K562 (cell line): Measurements from ENCODE around the gene DISC1. TPM values are rescaled to one million over a fixed set of nuclear protein-coding genes. Genes with fewer than 3 reads are reported as not detected.
A peak's percentile ranks its signal among the peaks of the same experiment; 100 is the strongest.

Source experiments
- ATAC-seq: fragments of 200-7000 bp; cut with Tn5 transposase; 3 replicates; pipeline ENCODE4 v1.9.1; 2020; ENCODE audit warnings: moderate library complexity
- BruUV-seq: library from RNA; stranded (reverse); fragments of 400-500 nt; replicated peaks from 2 replicates; lab custom pipeline; 2021; lab: Mats Ljungman, UMichigan
- CTCF ChIA-PET: fragments of 300-600 bp; formaldehyde crosslinking; extraction: SDS; loops from one replicate; lab custom pipeline; 2021; ENCODE audit warnings: low intra/inter-chr PET ratio; lab: Yijun Ruan, JAX
- POLR2A ChIA-PET: fragments of 300-600, 350-650 bp; sonication (Branson Sonifier 250); formaldehyde crosslinking; extraction: SDS; loops from one replicate; lab custom pipeline; 2021; ENCODE audit warnings: antibody characterized with exemption, inconsistent platforms; lab: Yijun Ruan, JAX
- DNase-seq, 4 experiments: peaks; one replicate each; pipeline versions ENCODE4 v3.0.0 to v3.0.0-alpha.2; 2011 to 2018; ENCODE audit warnings: low spot score in 3 of 4, mixed read lengths in 3 of 4; ENCODE audit errors: extremely low read depth in 1 of 4
- FAIRE-seq: peaks from 2 replicates; lab custom pipeline; 2011; peaks lifted over from hg19 to GRCh38; lab: Jason Lieb, UNC
- H2AFZ ChIP-seq: 2 replicates; pipeline ENCODE4 v1.6.0; 2011; ENCODE audit warnings: low read depth, low read length, control low read depth, inconsistent platforms
- H3K27ac ChIP-seq: fragments of 200-600 bp; 3 replicates; pipeline ENCODE4 v1.8.0; 2011; ENCODE audit warnings: low read depth, mild to moderate bottlenecking, control low read depth, inconsistent platforms, low read length, moderate library complexity, mixed read lengths; ENCODE audit errors: extremely low read depth
- H3K27me3 ChIP-seq, 2 experiments: fragments of 300-600 bp in 1 of 2; 2 replicates in 1 of 2; 3 replicates in 1 of 2; pipeline versions ENCODE4 v1.6.0 to v1.8.0; 2011; ENCODE audit warnings: inconsistent platforms in 2 of 2, low read length in 2 of 2, mild to moderate bottlenecking in 1 of 2, mixed read lengths in 1 of 2, moderate library complexity in 1 of 2; ENCODE audit not compliant: control insufficient read depth in 2 of 2, insufficient read depth in 2 of 2
- H3K36me3 ChIP-seq: fragments of 300-600 bp; 3 replicates; pipeline ENCODE4 v1.8.0; 2011; ENCODE audit warnings: mild to moderate bottlenecking, low read length, inconsistent platforms; ENCODE audit not compliant: control insufficient read depth, insufficient read depth
- H3K4me1 ChIP-seq, 2 experiments: fragments of 200-600 bp in 1 of 2; replicated peaks in 1 of 2; 2 replicates in 1 of 2; 3 replicates in 1 of 2; pipeline versions ENCODE4 v1.5.1 to v1.8.0; 2011; ENCODE audit warnings: inconsistent platforms in 2 of 2, low read length in 2 of 2, mild to moderate bottlenecking in 1 of 2, mixed read lengths in 1 of 2, moderate library complexity in 1 of 2; ENCODE audit not compliant: control insufficient read depth in 2 of 2, insufficient read depth in 2 of 2
- H3K4me2 ChIP-seq: 2 replicates; pipeline ENCODE4 v1.6.1; 2011; ENCODE audit warnings: low read length, control low read depth, inconsistent platforms, mixed read lengths; ENCODE audit not compliant: insufficient read depth
- H3K4me3 ChIP-seq: fragments of 200-600 bp; sonication (generic), shearing (Covaris generic); 2 replicates; pipeline ENCODE4 v1.5.1; 2016; ENCODE audit warnings: control low read depth, inconsistent platforms
- H3K79me2 ChIP-seq: fragments of 200-600 bp; 3 replicates; pipeline ENCODE4 v1.8.0; 2011; ENCODE audit warnings: low read length, inconsistent platforms; ENCODE audit not compliant: control insufficient read depth, insufficient read depth
- H3K9ac ChIP-seq, 2 experiments: 2 replicates each; pipeline versions ENCODE4 v1.6.0 to v1.6.1; 2011; ENCODE audit warnings: low read depth in 2 of 2, low read length in 2 of 2, control low read depth in 1 of 2, inconsistent platforms in 1 of 2, mild to moderate bottlenecking in 1 of 2, mixed read lengths in 1 of 2; ENCODE audit not compliant: insufficient read depth in 1 of 2
- H3K9me1 ChIP-seq: one replicate; pipeline ENCODE4 v1.6.0; 2011; ENCODE audit warnings: inconsistent platforms, mild to moderate bottlenecking, low read length, moderate library complexity; ENCODE audit not compliant: control insufficient read depth, insufficient read depth
- H3K9me3 ChIP-seq: replicated peaks from 2 replicates; pipeline ENCODE4 v1.5.1; 2011; ENCODE audit warnings: low read depth, low read length, inconsistent platforms; ENCODE audit not compliant: control insufficient read depth, insufficient read depth
- H4K20me1 ChIP-seq: replicated peaks from 2 replicates; pipeline ENCODE4 v1.6.1; 2011; ENCODE audit warnings: low read length, inconsistent platforms, mixed read lengths; ENCODE audit not compliant: control insufficient read depth, insufficient read depth
- CBFB ChIP-seq: sonication (generic); formaldehyde crosslinking; IDR thresholded peaks from 2 replicates; pipeline ENCODE4 v1.4.0; 2020; ENCODE audit warnings: mild to moderate bottlenecking, missing genetic modification reagents
- ELF4 ChIP-seq: fragments of 450-650 bp; formaldehyde crosslinking; IDR thresholded peaks from 2 replicates; pipeline ENCODE4 v1.4.0; 2022; ENCODE audit warnings: missing genetic modification characterization
- HDAC8 ChIP-seq: fragments of 450-650 bp; IDR thresholded peaks from 2 replicates; pipeline ENCODE4 v1.6.1; 2016; ENCODE audit warnings: mild to moderate bottlenecking, missing genetic modification characterization, moderate library complexity, missing compliant biosample characterization
- KDM5B ChIP-seq: fragments of 200-600 bp; sonication (generic); IDR thresholded peaks from 2 replicates; pipeline ENCODE4 v1.6.1; 2012; ENCODE audit warnings: low read depth, mild to moderate bottlenecking, moderate library complexity, low read length, control low read depth, inconsistent platforms; ENCODE audit not compliant: insufficient replicate concordance
- MEIS2 ChIP-seq: fragments of 450-650 bp; IDR thresholded peaks from 2 replicates; pipeline ENCODE4 v1.6.1; 2014; ENCODE audit warnings: mild to moderate bottlenecking; ENCODE audit not compliant: partially characterized antibody
- NCOA2 ChIP-seq, 2 experiments: fragments of 450-650 bp; IDR thresholded peaks; 2 replicates each; pipeline ENCODE4 v1.6.1; 2018; ENCODE audit warnings: mild to moderate bottlenecking in 2 of 2, moderate library complexity in 1 of 2; ENCODE audit not compliant: partially characterized antibody in 2 of 2
- NFIX ChIP-seq: fragments of 250-450 bp; sonication (Bioruptor Pico); IDR thresholded peaks from 2 replicates; pipeline ENCODE4 v1.4.0; 2020; ENCODE audit warnings: low read depth, mild to moderate bottlenecking, moderate library complexity
- PATZ1 ChIP-seq: fragments of 250-450 bp; sonication (Bioruptor Pico); IDR thresholded peaks from 2 replicates; pipeline ENCODE4 v1.5.0; 2020; ENCODE audit warnings: mild to moderate bottlenecking, borderline replicate concordance
- STAG1 ChIP-seq: sonication (generic); formaldehyde crosslinking; IDR thresholded peaks from 2 replicates; pipeline ENCODE4 v1.5.0; 2020; ENCODE audit warnings: missing genetic modification reagents, borderline replicate concordance
- TEAD4 ChIP-seq, 2 experiments: sonication (generic) in 1 of 2; formaldehyde crosslinking in 1 of 2; IDR thresholded peaks; 2 replicates each; pipeline versions ENCODE4 v1.6.1 to v1.8.0; 2012 to 2022; ENCODE audit warnings: borderline replicate concordance in 1 of 2, inconsistent platforms in 1 of 2, low read length in 1 of 2, mild to moderate bottlenecking in 1 of 2, missing genetic modification reagents in 1 of 2
- XRCC3 ChIP-seq: fragments of 450-650 bp; IDR thresholded peaks from 2 replicates; pipeline ENCODE4 v1.6.1; 2017; ENCODE audit warnings: mild to moderate bottlenecking, moderate library complexity
- XRCC4 ChIP-seq: IDR thresholded peaks from one replicate; pipeline ENCODE4 v1.6.1; 2011; ENCODE audit not compliant: insufficient read depth, insufficient read length; ENCODE audit errors: extremely low read depth
- ZNF766 ChIP-seq: fragments of 200-800 bp; sonication (Bioruptor generic); conservative IDR thresholded peaks from 2 replicates; pipeline ENCODE4 v1.6.1; 2016; ENCODE audit warnings: missing genetic modification characterization, missing compliant biosample characterization
- WGBS: fragments of 100-300 bp; shearing (Covaris generic); methylation state at CpG from one replicate; pipeline ENCODE4 v1.1.6; 2016; ENCODE audit warnings: low coverage, mixed read lengths; ENCODE audit not compliant: insufficient coverage; ENCODE audit errors: missing lambda C conversion rate; 5-methylcytosine and 5-hydroxymethylcytosine counted together
- in situ Hi-C: fragments of 300-500 bp; cut with MboI; formaldehyde crosslinking; loops from 4 replicates; pipeline ENCODE4 v1.15.0; 2018; ENCODE audit warnings: inconsistent platforms, mixed read lengths
- intact Hi-C: fragments of 100-400 bp; cut with micrococcal nuclease; formaldehyde crosslinking; loops from 2 replicates; pipeline ENCODE4 v1.14.2; 2022
- polyA plus RNA-seq, 8 experiments: library from polyadenylated mRNA; depleted of rRNA in 4 of 8; stranded (reverse) in 5 of 8; unstranded in 3 of 8; fragments of >200 nt; fragmentation: Nextera tagmentation in 2 of 8; fragmentation: Illumina TruSeq in 1 of 8; extraction: Ambion mirVana in 2 of 8; extraction: Trizol in 1 of 8; gene quantifications; 2 replicates each; pipeline versions ENCODE4 v1.2.1 to v1.2.3, GENCODE V29; 2011 to 2014; ENCODE audit warnings: inconsistent platforms in 1 of 8, missing spikeins in 1 of 8
- total RNA-seq, 7 experiments: library from RNA; depleted of rRNA in 6 of 7; stranded (reverse); fragments of >200 nt in 6 of 7; fragmentation: Illumina TruSeq in 2 of 7; extraction: Trizol in 2 of 7; gene quantifications; 2 replicates each; pipeline versions ENCODE4 v1.2.1 to v1.2.3, GENCODE V29; 2011 to 2021; ENCODE audit warnings: low replicate concordance in 1 of 7
- TF ChIP-seq, protein P1 (sequence below): fragments of 250-450 bp; sonication (Bioruptor Pico); IDR thresholded peaks from 2 replicates; pipeline ENCODE4 v1.4.0; 2020; ENCODE audit warnings: mild to moderate bottlenecking, moderate library complexity

DISC1 gene
- total and polyA plus RNA-seq, 9 of the 15 experiments (the other 6 are each of a cell fraction or from before 2014, with no cell fraction given), result 0.01 to 0.11 (median 0.08) TPM; not detected in 1

DNA sequence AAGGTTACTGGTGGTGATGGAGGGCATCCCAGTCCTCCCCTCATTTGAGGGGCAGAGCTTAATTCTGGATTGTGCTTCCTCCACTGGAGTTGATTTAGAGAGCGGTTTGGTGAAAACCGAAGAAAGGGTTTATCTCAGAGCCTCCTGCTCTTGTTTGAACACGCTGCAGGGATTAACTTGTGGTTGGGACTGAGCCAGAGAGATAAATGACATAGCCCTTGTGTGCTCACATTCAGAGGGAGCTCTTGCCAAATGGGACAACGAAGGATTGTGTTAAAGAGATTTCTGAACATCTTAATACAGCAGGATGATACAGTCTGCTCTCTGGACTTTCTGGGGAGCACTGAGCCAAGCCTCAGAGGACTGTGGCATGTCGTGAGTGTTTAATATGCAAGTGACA lies 308.2 kb downstream of the DISC1 start (continued):
- TF ChIP-seq, protein P1, sequence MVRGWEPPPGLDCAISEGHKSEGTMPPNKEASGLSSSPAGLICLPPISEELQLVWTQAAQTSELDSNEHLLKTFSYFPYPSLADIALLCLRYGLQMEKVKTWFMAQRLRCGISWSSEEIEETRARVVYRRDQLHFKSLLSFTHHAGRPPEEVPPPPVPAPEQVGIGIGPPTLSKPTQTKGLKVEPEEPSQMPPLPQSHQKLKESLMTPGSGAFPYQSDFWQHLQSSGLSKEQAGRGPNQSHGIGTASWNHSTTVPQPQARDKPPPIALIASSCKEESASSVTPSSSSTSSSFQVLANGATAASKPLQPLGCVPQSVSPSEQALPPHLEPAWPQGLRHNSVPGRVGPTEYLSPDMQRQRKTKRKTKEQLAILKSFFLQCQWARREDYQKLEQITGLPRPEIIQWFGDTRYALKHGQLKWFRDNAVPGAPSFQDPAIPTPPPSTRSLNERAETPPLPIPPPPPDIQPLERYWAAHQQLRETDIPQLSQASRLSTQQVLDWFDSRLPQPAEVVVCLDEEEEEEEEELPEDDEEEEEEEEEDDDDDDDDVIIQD (CRISPR knock-in tag), result no peak
- TF ChIP-seq TEAD4 (IDR thresholded peaks at IDR 0.05; ENCODE audit: low read length), result peak; percentile 94
- TF ChIP-seq TEAD4 (CRISPR knock-in tag; IDR thresholded peaks at IDR 0.05; ENCODE audit: borderline replicate concordance), result no peak
- TF ChIP-seq MEIS2, result peak; percentile 53
- no peak for TF ChIP-seq HDAC8 (tag)

DNA sequence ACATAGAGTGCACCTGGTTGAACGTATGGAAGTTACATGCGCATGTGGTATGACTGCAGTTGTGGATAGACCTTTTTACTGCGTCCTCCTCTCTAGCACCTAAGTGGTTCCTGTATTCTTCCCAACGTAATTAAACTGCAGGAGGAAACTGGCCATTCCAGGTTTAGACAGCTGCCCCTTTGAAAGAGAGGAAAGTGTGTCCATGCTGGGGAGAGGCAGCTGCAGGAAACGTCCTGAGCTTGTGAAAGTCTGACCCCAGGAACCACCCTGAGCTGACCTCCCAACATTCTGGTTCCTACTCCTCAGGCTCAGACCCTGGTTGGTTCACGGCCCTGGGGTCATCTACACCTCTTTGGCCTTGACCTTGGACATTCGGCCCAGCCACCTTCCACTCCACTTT lies 309.3 kb downstream of the DISC1 start:
- DNase-seq (no peak), FAIRE-seq (no peak), ATAC-seq (no peak)
- ChIA-PET CTCF (no interaction called here), POLR2A (interaction anchor here (0.5 kb wide), 1 partner anchor 365 kb away, joined by 3 read pairs; no protein-coding TSS in a partner anchor)
- BruUV-seq, result no TSS peak
- Histone ChIP-seq H3K9me1 (no peaks in the 10 kb centered on the region), H3K36me3 (no peaks in the 10 kb centered on the region), H3K9me3 (no peaks in the 10 kb centered on the region; the same call in 1 of the 2 replicates), H3K4me3 (no peak overlapping the region), H3K27me3 (peaks cover 0 to 8% of the 10 kb centered on the region in 2 experiments; a peak in 1 of 5 replicates), H3K27ac (no peak overlapping the region), H3K9ac (no peak overlapping the region), H3K4me1 (no peaks in the 10 kb centered on the region), H3K79me2 (no peaks in the 10 kb centered on the region), H4K20me1 (no peaks in the 10 kb centered on the region), H2AFZ (no peak overlapping the region), H3K4me2 (no peak overlapping the region)
- in situ Hi-C loops (no loop called here), intact Hi-C loops (no loop called here)
- WGBS, result under 1% methylated on average over 7 of the region's 7 CpGs
- TF ChIP-seq NCOA2 (IDR thresholded peaks at IDR 0.05; ENCODE audit: partially characterized antibody in 2 of 2), result no peak
- TF ChIP-seq PATZ1, result no peak
- TF ChIP-seq NFIX (CRISPR knock-in tag), result no peak
- no peak for TF ChIP-seq XRCC4
- TF ChIP-seq ELF4 (CRISPR knock-in tag), result no peak
- TF ChIP-seq KDM5B, result no peak
- TF ChIP-seq ZNF766 (CRISPR knock-in tag), result no peak
- no peak for TF ChIP-seq XRCC3
- no peak for TF ChIP-seq CBFB
- TF ChIP-seq STAG1 (CRISPR knock-in tag), result no peak
